HG02759 (cell line): ENCODE data around the gene MCMBP.
A peak's percentile ranks its signal among the peaks of the same experiment; 100 is the strongest.
"Not testable (repeated sequence)": the region's sequence is repeated elsewhere in the genome, so short reads cannot be mapped to it uniquely, and the experiment has no call there.

Experiments
- ATAC-seq: cut with Tn5 transposase; IDR thresholded peaks from one replicate; pipeline ENCODE4 v1.9.1; 2021; ENCODE audit warnings: mild to moderate bottlenecking, moderate library complexity; ENCODE audit not compliant: unreplicated experiment

The MCMBP gene

DNA sequence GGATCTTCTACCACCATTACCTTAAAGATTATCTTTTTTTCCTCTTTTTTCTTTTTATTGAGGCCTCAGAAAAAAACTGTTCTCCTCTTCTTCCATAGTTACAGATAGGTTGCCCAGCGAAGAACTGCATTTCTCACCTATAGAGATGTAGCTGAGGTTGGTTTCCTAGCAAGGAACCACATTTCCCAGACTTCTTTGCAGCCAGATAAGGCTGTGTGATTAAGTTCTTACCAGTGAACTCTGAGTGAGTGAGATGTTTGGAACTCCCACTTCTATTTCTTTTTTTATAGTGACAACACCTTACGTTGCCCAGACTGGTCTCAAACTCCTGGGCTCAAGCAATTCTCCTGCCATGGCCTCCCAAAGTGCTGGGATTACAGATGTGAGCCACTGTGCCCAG is 5.9 kb upstream of the MCMBP start:
- no peak for ATAC-seq

DNA sequence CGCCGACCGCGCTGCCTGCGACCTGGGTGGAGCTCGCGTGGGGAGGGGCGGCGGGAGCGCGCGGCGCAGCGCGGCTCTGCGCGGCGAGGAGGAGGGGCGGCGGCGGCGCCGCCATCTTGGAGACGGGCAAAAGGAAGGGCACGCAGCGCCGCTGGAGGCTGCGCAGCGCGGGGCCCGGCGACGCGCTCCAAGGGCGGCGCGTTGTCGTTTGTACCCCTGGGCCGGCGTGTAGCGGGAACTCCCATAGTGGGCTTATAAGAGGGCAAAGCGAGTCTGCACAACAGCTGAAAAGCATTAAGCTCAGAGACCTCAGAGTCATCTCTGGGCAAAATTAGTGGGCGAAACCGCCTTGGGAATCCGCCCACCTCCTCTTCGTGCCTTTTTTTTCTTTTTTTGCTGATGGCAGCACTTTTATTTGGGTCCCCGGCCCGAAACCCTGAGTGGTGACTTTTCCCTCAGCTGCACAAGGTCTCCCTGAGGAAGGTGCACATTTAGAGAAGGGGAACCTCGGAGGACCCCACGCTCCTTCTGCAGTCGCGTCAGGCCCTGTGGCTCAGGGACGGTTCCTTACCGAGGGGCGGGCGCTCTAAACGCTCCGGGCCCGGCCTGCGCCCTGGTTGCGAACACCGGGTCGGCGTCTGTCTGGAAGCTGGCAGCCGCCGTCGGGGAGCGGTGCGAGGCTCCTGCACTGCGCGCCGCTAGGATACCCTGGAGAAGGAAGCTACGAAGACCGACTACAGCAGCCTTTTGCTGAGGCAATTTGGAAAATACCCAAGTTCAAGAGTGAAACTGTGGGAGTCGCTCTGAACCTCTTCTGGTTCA is 428 bp upstream of the MCMBP start:
- peak; percentile 89 for ATAC-seq

DNA sequence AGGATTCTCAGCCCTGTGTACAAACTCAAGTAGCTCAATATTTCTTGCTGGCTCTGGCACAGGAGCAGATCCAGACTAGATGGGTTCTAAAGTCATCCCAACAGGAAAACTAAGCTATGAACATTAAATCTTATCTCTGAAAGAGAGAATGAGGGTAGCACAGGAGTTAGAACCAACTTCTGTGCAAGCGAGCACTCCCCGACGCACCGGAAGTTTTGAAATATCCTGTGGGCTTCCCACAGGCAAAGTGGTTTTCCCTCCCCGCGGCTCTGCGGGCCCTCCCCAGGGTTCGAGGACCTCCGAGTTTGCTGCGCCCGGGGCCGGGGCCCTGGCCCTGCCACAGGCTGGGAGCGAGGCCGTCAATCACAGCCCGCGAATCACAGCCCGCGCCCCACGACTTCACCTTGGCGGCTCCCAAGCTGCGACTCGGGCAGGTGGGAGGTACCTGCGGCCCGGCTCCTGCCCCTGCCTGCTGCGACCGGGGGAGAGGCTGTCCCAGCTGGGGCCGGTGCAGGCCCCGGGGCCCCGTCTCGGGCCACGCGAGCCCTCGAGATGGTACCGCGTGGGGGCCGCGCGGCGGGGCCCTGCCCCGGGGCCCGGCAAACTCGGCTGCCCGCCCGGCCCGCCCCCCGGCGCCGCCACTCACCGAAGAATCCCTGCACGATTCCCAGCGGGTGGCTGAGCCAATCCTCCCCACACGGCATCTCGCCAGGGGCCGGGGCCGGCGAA is 598 bp downstream of the MCMBP start:
- peak; percentile 42 for ATAC-seq

DNA sequence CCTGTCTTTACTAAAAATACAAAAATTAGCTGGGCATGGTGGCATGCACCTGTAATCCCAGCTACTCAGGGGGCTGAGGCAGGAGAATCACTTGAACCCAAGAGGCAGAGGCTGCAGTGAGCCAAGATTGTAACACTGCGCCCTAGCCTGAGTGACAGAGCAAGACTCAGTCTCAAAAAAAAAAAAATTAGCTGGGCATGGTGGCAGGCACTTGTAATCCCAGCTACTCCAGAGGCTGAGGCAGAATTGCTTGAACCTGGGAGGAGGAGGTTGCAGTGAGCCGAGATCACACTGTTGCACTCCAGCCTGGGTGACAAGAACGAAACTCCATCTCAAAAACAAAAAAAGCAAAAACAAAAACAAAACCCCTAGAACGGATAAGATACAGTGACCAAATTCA is 3.2 kb downstream of the MCMBP start:
- ATAC-seq, result not testable (repeated sequence)

DNA sequence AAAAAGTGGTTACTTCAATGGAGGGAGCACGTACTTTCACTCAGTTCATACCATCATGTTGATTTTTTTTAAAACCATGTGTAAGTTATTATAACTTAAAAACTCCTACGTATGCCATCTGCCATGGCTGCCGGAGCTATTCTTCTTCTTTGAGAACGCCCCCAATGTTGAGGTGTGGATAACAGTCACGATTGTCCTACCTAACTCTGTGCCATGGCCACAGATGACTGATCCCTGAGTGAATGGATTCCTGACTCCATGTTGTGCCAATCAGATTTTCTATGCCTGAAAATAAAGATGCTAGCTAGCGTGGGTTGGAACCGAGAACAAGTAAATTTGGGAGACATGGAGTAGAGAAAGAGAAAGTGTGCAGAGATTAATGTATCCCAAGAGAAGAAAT is 5.3 kb downstream of the MCMBP start:
- no peak for ATAC-seq

DNA sequence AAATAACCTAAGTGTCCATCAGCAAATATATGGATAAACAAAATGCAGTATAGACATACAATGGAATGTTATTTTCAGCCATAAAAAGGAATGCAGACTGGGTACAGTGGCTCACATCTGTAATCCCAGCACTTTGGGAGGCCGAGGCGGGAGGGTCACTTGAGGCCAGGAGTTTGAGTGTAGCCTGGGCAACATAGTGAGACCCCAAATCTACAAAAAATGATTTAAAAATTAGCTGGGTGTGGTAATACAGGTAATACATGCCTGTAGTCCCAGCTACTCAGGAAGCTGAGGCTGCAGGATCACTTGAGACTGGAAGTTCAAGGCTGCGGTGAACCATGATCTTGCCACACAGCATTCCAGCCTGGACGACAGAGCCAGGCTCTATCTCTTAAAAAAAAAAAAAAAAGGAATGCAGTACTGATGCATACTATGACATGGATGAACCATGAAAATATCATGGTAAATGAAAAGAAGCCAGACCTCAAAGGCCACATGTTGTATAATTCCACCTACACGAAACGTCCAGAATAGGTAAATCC is 6.9 kb downstream of the MCMBP start:
- ATAC-seq, result no peak

DNA sequence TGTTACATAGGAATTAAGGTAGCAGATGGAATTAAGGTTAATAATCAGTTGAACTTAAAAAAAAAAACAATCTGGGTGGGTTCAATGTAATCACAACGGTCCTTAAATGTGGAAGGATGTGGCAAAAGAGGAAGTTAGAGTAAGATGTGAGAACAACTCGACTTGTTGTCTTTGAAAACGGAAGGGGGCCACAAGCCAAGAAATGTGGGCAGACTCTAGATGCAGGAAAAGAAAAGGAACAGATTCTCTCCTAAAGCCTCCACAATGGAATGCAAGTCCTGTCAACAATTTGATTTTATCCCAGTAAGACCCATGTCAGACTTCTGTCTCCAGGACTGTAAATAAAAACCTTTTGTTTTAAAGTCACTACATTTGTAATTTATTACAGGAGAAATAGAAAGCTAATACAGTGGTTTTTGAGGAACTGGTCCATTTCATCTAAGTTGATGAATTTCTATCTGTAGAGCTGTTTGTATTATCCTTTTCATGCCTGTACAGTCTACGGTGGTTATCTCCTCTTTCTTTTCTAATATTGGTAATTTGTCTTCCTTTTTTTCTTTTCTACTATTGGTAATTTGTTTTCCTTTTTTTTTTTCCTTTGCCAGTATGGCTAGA is 8.6 kb downstream of the MCMBP start:
- no peak for ATAC-seq

DNA sequence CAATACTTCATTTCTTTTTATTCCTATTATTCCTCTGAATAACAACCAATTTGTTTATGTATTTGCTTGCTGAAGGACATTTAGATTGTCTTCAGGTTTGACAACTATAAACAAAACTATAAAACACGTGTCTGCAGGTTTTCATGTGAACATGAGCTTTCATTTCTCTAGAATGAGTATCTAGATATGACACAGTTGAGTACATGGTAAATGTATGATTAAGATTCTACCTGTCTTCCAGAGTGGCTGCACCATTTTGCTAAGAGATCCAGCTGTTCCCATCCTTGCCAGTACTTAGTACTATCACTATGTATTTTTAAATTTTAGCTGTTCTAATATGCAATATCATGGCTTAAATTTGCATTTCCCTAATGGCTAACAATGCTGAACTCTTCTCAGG is 10.1 kb downstream of the MCMBP start:
- ATAC-seq, result no peak

DNA sequence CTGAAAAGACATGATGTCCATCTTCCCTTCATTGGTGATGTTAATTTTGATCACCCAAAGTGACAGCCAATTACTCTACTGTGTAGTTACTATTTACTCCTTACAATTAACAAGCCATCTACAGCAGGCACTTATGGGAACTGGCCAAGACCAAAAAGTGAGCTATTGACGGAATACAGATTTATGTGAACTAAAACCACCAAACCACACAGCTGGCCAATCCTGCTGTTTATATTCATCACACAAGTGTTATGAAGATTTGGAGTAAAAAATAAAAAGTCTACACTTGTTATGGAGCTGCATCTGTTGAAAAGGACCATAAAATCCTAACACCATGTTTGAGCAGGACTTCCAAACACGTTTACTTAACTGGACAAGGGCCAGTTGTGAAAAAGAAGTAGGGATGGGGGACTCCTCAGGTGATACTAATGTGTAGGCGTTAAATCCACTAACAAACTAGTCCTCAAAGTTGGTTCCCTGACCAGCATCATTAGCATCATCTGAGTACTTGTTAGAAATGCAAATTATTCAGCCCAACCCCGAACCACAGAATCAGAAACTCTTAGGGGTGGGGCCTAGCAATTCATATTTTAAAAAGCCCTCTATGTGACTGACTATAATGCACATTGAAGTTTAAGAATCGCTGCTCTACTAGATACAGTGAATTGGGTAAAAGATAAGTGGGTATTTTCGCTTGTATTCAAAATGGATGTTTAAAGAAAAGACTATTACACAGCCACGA is 11.6 kb downstream of the MCMBP start:
- ATAC-seq, result no peak

DNA sequence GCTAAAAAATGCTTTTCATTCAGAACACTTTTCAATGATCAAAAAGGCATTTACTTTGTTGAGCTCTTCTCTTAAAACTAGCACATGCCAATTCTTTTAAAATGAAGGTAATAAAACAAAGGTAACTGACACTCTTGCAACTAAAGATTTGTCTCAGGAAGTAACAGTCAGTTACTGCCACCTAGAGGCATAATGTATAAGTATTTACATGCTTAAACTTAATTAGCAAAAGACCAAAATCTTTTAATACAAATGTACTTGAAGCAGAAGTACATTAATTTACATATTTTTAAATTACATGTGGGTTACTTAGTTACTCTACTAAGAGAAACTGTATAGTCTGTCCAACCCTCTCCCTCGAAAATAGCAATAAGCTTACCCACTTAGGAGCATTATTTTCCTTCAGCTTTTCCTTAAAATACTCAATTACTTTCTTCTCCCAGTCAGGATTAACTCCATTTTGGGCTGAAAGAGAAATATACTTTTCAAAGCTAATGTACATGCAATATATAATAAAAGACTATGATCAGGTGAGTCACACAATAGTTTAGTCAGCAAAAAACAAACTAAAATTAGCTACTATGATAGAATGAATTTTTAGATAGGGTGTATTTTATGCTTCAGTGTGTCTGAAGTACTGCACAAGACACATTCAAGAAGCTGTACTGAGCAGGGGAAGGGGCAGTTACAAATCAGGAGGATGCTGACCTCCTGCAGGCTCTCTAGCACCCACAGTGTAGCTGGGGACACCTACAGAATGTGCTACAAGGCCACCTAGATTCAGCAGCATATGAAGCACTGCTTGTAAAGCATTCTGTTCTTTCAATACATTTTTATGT is 13.0 kb downstream of the MCMBP start:
- ATAC-seq, result no peak

DNA sequence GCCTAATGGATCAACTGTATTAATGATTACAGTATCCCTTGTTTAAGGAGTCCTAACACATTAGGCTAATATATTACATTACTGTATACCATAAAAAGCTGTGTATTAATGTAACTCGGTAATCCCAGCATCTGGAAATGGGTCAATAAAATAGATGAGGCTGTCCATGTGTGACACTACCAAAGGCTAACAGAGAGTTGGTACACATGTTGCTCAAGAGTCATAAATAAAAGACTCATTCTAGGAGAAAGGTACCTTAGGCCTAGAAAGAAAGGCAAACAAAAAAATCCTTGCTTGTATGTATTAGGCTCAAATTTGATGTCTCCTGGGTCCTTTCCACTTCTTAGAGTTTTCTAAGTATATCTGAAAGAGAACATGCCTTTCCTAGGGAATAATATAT is 14.6 kb downstream of the MCMBP start:
- no peak for ATAC-seq

DNA sequence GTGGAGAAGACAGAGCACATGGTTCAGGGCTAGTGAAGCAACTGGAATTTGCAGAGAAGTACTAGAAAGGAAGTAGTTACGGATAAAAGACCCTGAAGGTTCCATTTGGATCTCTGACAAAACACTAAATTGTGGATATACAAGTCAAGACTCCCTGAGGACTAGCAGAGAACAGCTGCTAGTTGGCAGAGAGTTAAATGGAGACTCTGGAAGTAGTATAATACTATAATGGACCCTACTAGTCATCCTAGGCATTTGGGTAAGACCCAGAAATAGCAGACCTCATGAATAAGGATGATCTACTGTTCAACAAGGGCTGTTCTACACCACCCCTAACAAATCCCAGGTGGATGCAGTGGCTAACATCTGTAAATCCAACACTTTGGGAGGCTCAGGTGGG is 19.1 kb downstream of the MCMBP start:
- no peak for ATAC-seq

DNA sequence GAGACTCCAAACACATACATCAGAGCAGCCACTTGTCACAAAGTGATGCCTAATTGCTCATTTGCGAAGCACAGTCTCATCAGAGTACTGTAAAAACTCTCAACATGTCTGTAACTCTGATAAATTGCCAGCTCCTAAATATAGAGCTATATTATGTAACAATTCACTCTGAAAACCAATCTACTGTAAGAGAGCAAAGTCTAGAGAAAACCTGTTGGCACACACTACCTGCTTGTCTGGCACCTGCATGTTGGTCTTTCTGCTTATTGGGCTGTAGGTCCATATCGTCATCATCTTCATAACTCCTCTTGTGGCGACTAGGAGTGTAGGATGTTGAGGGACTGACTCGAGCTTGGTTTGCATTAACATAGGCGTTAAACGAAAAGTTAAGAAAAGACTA is 19.8 kb downstream of the MCMBP start:
- ATAC-seq, result no peak

DNA sequence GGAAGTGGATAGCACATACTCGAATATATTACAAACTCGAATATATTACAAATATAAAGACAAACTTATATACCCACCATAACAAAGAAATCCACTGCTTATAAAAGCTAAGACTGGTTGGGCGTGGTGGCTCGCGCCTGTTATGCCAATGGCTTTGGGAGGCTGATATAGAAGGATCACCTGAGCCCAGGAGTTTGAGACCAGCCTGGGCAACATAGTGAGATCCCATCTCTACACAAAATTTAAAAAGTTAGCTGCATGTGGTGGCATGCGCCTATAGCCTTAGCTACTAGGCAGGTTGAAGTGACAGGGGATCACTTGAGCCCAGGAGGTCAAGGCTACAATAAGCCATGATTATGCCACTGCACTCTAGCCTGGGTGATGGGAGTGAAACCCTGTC is 20.4 kb downstream of the MCMBP start:
- ATAC-seq, result no peak

DNA sequence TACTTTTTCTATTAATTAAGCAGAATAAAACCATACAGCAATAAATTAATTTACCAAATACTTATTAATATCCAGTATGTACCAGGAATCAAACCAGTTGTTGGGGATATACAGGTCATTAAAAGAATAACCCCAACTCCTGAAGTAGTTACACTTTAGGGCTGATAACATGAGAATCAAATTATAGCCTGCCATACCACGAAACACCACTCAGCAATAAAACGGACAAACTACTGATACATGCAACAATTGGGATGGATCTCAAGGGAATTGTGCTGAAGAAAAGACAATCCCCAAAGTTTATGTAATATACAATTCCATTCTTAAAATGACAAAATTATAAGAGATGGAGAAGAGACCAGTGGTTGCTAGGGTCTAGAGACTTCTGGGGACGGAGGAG is 22.7 kb downstream of the MCMBP start:
- ATAC-seq, result no peak

DNA sequence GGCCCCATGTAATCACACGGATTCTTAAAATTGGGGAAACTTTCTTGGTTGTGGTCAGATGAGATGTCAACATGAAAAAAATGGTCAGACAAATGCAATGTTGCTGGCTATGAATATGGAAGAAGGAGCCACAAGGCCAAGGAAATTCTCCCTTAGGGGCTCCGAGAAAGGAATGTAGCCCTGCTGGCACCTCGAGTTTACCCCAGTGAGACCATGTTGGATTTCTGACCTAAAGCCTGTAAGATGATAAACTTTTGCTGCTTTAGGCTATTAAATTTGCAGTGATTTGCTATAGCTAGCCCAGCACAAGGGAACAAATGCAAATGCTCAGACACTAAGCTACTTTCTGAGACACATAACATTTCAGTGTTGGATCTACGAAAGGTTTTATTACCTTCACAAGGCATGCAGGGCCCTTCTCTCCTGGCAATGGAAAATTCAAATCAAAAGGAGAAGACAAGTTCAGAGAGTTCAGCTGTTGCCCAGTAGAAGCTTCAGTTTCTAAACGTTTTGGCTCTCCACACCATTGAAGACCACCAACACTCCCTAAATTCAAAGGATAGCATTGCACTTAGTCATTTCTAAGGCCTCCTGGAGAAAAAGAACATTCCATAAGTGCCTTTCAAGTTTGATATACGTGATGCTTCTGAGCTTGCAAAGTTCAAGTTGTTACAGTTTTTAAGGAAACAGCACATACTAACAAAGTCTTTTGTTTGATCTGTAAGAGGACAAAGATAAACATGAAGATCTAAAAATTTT is 23.4 kb downstream of the MCMBP start:
- no peak for ATAC-seq

DNA sequence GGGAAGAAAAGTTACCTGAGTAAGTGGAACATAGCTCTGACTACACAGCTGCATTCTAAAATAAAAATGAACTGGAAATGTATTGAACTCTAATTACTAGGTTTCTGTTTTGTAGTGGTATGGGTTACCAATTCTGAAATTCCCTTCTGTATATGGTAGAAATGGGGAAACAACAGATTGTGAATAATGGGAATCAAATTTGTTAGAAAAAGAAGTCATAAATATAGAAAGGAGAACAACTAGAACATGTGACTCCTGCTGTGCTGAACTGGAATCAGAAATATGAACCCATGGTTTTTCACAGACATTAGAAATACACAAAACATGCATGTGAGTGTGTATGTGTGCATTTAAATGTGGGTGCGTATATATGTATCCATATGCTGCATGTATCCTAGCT is 27.0 kb downstream of the MCMBP start:
- no peak for ATAC-seq

DNA sequence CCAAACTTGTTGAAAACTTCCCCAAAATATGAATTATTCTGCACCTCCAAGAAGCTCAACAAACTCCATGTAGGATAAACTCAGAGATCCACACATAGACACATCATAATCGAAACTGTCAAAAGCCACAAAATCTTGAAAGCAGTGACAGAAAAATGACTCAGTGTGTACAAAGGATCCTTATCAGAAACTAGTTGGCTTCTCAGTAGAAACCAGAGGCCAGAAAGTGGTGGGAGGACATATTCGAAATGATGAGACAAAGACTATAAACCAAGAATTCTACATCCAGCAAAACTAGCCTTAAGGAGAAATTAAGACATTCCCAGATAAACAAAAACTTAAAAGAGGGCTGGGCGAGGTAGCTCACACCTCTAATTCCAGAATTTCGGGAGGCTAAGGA is 38.5 kb downstream of the MCMBP start:
- ATAC-seq, result no peak

DNA sequence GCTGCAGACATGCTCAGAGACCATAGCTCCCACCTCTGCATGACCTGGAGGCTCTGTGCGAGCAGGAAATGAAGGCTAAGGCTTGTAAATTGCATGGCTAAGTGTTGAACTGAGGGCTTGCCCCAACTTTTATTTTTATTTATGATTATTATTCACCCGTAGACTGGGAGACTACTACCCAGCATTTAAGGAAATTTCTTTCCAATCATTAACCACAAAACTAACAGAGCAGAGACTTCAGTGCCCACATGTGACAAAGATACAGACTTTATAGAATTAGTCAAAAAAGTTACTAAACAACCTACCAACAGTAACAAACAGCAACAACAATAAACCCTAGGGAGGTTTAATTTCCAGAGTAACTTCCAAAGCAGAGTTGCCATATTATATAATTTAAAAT is 39.7 kb downstream of the MCMBP start:
- no peak for ATAC-seq

DNA sequence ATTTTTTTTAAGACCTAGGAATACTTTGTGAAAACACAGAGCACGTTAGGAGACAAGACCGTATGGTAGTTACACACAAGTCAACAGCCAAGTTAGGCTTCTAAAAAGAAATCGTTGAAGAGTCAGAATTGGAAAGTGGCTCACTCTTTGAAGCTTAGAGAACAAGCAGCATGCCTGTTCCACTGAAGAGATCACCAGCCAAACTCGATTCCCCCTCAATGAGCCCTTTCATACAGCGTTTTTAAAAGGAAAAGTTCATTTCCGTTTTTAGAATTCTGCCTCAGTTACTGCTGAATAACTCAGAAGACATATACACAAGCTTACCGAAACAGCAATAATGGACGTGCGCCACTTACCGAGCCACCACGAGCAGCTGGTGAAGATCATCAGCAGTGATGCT is 41.0 kb downstream of the MCMBP start:
- ATAC-seq, result no peak
